Osteocyte (in vitro differentiated cells): ENCODE data around the gene SLC13A5. TPM values are rescaled to one million over a fixed set of nuclear protein-coding genes. Genes with fewer than 3 reads are reported as not detected.

ENCODE experiments used
- DNase-seq: peaks from one replicate; pipeline ENCODE4 v3.0.0; 2021; ENCODE audit warnings: mixed read lengths; ENCODE audit not compliant: unreplicated experiment; ENCODE audit errors: extremely low spot score
- H3K27ac Mint-ChIP-seq: one replicate; pipeline ENCODE4 v1.8.0; 2021; ENCODE audit warnings: mild to moderate bottlenecking, mixed read lengths; ENCODE audit not compliant: unreplicated experiment
- H3K27me3 Mint-ChIP-seq: one replicate; pipeline ENCODE4 v1.8.0; 2021; ENCODE audit warnings: mixed read lengths; ENCODE audit not compliant: unreplicated experiment
- H3K36me3 Mint-ChIP-seq: one replicate; pipeline ENCODE4 v1.8.0; 2021; ENCODE audit warnings: mixed read lengths; ENCODE audit not compliant: unreplicated experiment
- H3K4me1 Mint-ChIP-seq: one replicate; pipeline ENCODE4 v1.8.0; 2021; ENCODE audit warnings: mixed read lengths; ENCODE audit not compliant: unreplicated experiment
- H3K4me3 Mint-ChIP-seq: one replicate; pipeline ENCODE4 v1.8.0; 2021; ENCODE audit warnings: mild to moderate bottlenecking, moderate library complexity, mixed read lengths; ENCODE audit not compliant: unreplicated experiment
- H3K9me3 Mint-ChIP-seq: one replicate; pipeline ENCODE4 v1.8.0; 2021; ENCODE audit warnings: mixed read lengths; ENCODE audit not compliant: unreplicated experiment
- total RNA-seq: library from RNA; stranded (reverse); gene quantifications from 2 replicates; pipeline ENCODE4 v1.2.1, GENCODE V29; 2021
- TF ChIP-seq, protein P1 (sequence below): fragments of 200-600 bp; sonication (generic); IDR thresholded peaks from 2 replicates; pipeline ENCODE4 v1.5.0; 2021; ENCODE audit warnings: antibody characterized with exemption, mild to moderate bottlenecking, moderate library complexity

SLC13A5 gene
- total RNA-seq, 1 donor from 2014 or later, result not detected

DNA sequence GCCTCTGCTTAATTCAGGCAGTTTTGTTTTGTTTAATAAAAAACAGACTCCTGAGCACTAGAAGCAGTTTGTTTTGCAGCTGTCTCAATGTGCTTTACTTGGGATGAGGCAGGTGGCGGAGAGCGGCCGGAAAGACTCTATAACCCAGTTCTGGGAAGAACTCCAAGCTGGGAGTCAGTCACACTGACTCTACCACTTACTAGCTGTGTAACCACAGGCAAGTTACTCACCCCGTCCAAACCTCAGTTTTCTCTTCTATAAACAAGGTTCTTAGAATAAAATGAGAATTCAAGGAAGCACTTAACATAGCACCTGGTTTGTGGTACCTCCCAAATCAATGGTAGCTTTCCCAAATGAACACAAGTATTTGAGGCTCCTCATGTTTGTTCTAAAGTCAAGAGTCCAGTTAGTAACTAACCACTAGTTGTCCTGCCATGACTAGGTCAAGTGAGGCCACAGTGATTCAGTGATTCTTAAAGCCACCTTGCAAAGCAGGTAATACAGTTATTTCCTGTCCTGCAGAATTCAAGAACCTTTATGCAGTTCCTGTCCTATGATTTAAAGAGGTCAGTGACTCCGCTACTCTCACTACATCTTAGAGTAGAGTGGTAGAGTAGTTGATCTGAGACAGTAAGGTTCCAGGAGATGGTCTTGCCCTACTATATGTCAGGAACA lies 69.6 kb downstream of the SLC13A5 start:
- H3K9me3 Mint-ChIP-seq, result no peaks in the 10 kb centered on the region
- no peak overlapping the region for H3K27ac Mint-ChIP-seq
- no peak overlapping the region for H3K4me3 Mint-ChIP-seq
- H3K36me3 Mint-ChIP-seq, result peaks cover 15% of the 10 kb centered on the region
- DNase-seq, result no peak
- H3K4me1 Mint-ChIP-seq, result peaks cover 31% of the 10 kb centered on the region
- TF ChIP-seq, protein P1, sequence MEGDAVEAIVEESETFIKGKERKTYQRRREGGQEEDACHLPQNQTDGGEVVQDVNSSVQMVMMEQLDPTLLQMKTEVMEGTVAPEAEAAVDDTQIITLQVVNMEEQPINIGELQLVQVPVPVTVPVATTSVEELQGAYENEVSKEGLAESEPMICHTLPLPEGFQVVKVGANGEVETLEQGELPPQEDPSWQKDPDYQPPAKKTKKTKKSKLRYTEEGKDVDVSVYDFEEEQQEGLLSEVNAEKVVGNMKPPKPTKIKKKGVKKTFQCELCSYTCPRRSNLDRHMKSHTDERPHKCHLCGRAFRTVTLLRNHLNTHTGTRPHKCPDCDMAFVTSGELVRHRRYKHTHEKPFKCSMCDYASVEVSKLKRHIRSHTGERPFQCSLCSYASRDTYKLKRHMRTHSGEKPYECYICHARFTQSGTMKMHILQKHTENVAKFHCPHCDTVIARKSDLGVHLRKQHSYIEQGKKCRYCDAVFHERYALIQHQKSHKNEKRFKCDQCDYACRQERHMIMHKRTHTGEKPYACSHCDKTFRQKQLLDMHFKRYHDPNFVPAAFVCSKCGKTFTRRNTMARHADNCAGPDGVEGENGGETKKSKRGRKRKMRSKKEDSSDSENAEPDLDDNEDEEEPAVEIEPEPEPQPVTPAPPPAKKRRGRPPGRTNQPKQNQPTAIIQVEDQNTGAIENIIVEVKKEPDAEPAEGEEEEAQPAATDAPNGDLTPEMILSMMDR, result no peak
- H3K27me3 Mint-ChIP-seq, result no peaks in the 10 kb centered on the region

DNA sequence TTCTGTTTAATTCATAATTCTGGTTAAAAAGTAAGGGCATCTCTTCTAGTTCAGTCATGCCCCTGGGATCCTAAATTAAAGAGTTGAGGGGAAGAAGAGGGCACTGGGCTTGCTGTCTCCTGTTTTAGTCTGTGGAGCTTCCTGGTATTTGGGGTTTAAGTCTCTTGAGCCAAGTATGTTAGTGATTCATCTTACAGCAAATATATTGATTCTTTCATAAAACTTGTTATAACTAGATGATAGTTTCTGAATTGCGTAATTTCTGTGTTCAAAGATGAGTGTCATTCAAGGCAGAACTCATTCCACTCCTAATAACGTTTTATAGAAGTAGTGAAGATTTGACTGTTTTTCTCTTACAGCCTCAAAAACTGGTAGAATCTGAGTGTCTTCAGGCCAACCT lies 70.6 kb downstream of the SLC13A5 start:
- Mint-ChIP-seq H3K4me3 (peak overlapping the region; percentile 42), H3K9me3 (no peaks in the 10 kb centered on the region), H3K27ac (no peak overlapping the region), H3K27me3 (no peaks in the 10 kb centered on the region), H3K4me1 (peaks cover 38% of the 10 kb centered on the region), H3K36me3 (peaks cover 12% of the 10 kb centered on the region)
- TF ChIP-seq, protein P1, result no peak
- DNase-seq, result no peak

DNA sequence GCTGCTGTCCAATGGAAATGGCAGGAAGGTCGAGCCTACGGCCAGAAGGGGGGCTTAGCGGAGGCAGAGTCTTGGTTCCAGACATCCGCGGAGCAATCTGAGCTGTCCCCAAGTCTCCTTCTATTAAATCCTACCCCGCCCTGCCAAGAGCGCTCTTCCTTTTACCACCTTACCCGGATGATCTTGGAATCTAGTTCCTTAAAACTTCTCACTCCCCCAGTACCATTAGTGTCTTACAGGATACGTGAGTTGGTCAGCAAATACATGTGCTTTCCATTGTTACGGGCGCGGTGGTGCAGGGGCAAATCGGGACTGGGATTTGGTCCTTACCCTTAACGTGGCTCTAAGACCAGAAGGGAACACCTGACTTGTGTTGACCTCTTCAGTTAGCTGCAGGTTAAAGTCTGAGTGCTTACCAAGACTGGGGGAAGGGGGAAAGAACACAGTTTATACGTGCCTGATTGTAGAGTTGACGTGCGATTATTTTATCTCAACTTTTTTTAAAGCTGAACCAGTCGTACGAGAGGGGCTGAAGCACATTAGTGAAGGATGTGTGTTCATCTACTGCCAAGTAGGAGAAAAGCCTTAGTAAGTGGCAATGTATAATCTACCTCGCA lies 71.8 kb downstream of the SLC13A5 start:
- Mint-ChIP-seq H3K27ac (peak overlapping the region; percentile 99), H3K27me3 (no peaks in the 10 kb centered on the region), H3K4me3 (peak overlapping the region; percentile 93), H3K9me3 (no peaks in the 10 kb centered on the region), H3K36me3 (peaks cover 12% of the 10 kb centered on the region), H3K4me1 (peaks cover 38% of the 10 kb centered on the region)
- no peak for DNase-seq
- TF ChIP-seq, protein P1, result no peak

DNA sequence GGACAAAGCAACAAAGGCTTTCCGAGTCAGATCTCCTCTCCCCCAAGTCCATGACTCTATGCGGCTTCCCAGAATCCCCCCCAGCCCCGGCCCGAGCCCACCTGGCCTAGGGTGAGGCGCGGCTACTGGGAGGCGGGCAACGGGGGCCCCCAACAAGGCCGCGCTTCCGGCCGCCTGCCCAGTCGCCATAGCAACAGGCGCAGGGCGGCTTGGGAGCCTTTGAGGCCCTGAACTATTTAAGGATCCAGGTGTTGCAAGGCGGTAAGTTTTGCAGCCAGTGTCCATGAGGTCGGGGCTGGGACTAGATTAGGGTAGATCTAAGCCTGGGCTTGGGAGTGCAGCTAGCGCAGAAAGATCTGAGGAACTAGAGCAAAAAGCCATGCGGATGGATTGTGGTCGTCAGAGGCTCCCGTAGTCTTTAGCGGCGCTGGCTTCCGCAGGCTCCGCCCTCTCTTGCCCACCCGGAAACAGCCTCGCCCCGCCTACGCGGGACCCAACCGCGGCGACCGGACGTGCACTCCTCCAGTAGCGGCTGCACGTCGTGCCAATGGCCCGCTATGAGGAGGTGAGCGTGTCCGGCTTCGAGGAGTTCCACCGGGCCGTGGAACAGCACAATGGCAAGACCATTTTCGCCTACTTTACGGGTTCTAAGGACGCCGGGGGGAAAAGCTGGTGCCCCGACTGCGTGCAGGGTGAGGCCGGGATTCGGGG lies 72.5 kb downstream of the SLC13A5 start, which contains the start of the genes KIAA0753 and TXNDC17:
Gene KIAA0753 (minus strand): TSS at position 176 of the 711 bp plus-strand sequence. CDS start 5,608 bp downstream, outside the sequence.
Gene TXNDC17 (plus strand): TSS at position 525 of the 711 bp plus-strand sequence. CDS start 23 bp downstream, at position 548.
- H3K4me3 Mint-ChIP-seq, result peak within 1 kb of the TSS; percentile 93
- peaks cover 38% of the 10 kb centered on the region for H3K4me1 Mint-ChIP-seq
- no peaks in the 10 kb centered on the region for H3K9me3 Mint-ChIP-seq
- peaks cover 8% of the 10 kb centered on the region for H3K36me3 Mint-ChIP-seq
- DNase-seq, result peak; percentile 97
- TF ChIP-seq, protein P1, result no peak
- H3K27ac Mint-ChIP-seq, result peak within 1 kb of the TSS; percentile 99
- no peaks in the 10 kb centered on the region for H3K27me3 Mint-ChIP-seq
